CD4-positive, CD25-positive, alpha-beta regulatory T cell (primary cell): ENCODE measurements around the gene OR1F1. TPM values are rescaled to one million over a fixed set of nuclear protein-coding genes. Genes with fewer than 3 reads are reported as not detected.

Source experiments
- ATAC-seq, 2 donors: fragments of 150-1000 bp; cut with Tn5 transposase; one replicate each; pipeline ENCODE4 v1.10.0; 2021; ENCODE audit warnings: low read depth in 2 of 2, moderate number of reproducible peaks in 2 of 2, moderate library complexity in 1 of 2
- DNase-seq, 3 donors: peaks; one replicate each; pipeline versions ENCODE4 v3.0.0 to v3.0.0-alpha.2; 2012 to 2022; ENCODE audit warnings: mixed read lengths in 1 of 3
- H3K27ac ChIP-seq: one replicate; pipeline ENCODE4 v1.7.0; 2013; ENCODE audit warnings: mild to moderate bottlenecking, low read length; ENCODE audit not compliant: insufficient read depth, poor library complexity, severe bottlenecking
- H3K27me3 ChIP-seq: one replicate; pipeline ENCODE4 v1.7.0; 2013; ENCODE audit warnings: low read length; ENCODE audit not compliant: control insufficient read depth, insufficient read depth
- H3K36me3 ChIP-seq: one replicate; pipeline ENCODE4 v1.7.0; 2013; ENCODE audit warnings: mild to moderate bottlenecking, low read length, moderate library complexity; ENCODE audit not compliant: control insufficient read depth, insufficient read depth
- H3K4me1 ChIP-seq: 2 replicates; pipeline ENCODE4 v1.7.0; 2013; ENCODE audit warnings: mild to moderate bottlenecking, low read length; ENCODE audit not compliant: insufficient read depth, control insufficient read depth, poor library complexity, severe bottlenecking
- H3K4me3 ChIP-seq: one replicate; pipeline ENCODE4 v1.7.0; 2013; ENCODE audit warnings: low read depth, mild to moderate bottlenecking, low read length, moderate library complexity
- H3K9me3 ChIP-seq, 2 experiments: 1 replicate in 1 of 2; 2 replicates in 1 of 2; pipeline ENCODE4 v1.7.0; 2013; ENCODE audit warnings: low read length in 2 of 2, mild to moderate bottlenecking in 1 of 2, moderate library complexity in 1 of 2; ENCODE audit not compliant: control insufficient read depth in 2 of 2
- H3K27ac Mint-ChIP-seq, 3 donors: one replicate each; pipeline ENCODE4 v1.8.0; 2020 to 2022; ENCODE audit warnings: mild to moderate bottlenecking in 3 of 3, mixed read lengths in 3 of 3, moderate library complexity in 2 of 3
- H3K27me3 Mint-ChIP-seq: one replicate; pipeline ENCODE4 v1.8.0; 2022; ENCODE audit warnings: mild to moderate bottlenecking, mixed read lengths
- H3K36me3 Mint-ChIP-seq: one replicate; pipeline ENCODE4 v1.8.0; 2020; ENCODE audit warnings: mixed read lengths
- H3K4me1 Mint-ChIP-seq, 4 donors: one replicate each; pipeline ENCODE4 v1.8.0; 2020 to 2022; ENCODE audit warnings: mixed read lengths in 4 of 4, mild to moderate bottlenecking in 1 of 4
- H3K4me3 Mint-ChIP-seq, 4 donors: one replicate each; pipeline ENCODE4 v1.8.0; 2020 to 2022; ENCODE audit warnings: mild to moderate bottlenecking in 4 of 4, mixed read lengths in 4 of 4, moderate library complexity in 3 of 4
- H3K9me3 Mint-ChIP-seq, 7 donors: one replicate each; pipeline ENCODE4 v1.8.0; 2020 to 2022; ENCODE audit warnings: mixed read lengths in 7 of 7, mild to moderate bottlenecking in 3 of 7, moderate library complexity in 2 of 7
- polyA plus RNA-seq, 4 donors: library from polyadenylated mRNA; unstranded; fragments of 300-500 nt; fragmentation: Illumina TruSeq; gene quantifications; one replicate each; pipeline ENCODE4 v1.2.3, GENCODE V29; 2021
- total RNA-seq: library from RNA; stranded (reverse); gene quantifications from one replicate; pipeline ENCODE4 v1.2.3, GENCODE V29; 2022

OR1F1 gene
- total and polyA plus RNA-seq, 5 donors from 2014 or later, result 0.20 to 0.70 (median 0.61) TPM; not detected in 2

- H3K27me3 ChIP-seq, result peaks cover 36% of the 10 kb centered on the region
- peaks cover 38% of the 10 kb centered on the region for H3K4me1 ChIP-seq
- H3K4me3 ChIP-seq, result peak overlapping the region; percentile 13
- Mint-ChIP-seq H3K36me3 (peaks cover under 1% of the 10 kb centered on the region), H3K9me3 (peaks cover 0 to 15% (median 2%) of the 10 kb centered on the region in 7 donors), H3K4me1 (peaks cover 20 to 52% (median 34%) of the 10 kb centered on the region in 4 donors), H3K4me3 (peak overlapping the region; percentile 76 to 92 (median 82)), H3K27me3 (peaks cover 91% of the 10 kb centered on the region), H3K27ac (peak overlapping the region in 2 of 3 donors; percentile 86 to 98)
- no peak overlapping the region for H3K27ac ChIP-seq
- no peaks in the 10 kb centered on the region for H3K9me3 ChIP-seq
- peak in 1 of 3 donors; percentile 66 for DNase-seq
- H3K36me3 ChIP-seq, result no peaks in the 10 kb centered on the region
- peak in 1 of 2 donors; percentile 27 for ATAC-seq
Measured at GRCh38 chr16:3188925-3189825, 1.2 kb downstream of the OR1F1 start.

DNA sequence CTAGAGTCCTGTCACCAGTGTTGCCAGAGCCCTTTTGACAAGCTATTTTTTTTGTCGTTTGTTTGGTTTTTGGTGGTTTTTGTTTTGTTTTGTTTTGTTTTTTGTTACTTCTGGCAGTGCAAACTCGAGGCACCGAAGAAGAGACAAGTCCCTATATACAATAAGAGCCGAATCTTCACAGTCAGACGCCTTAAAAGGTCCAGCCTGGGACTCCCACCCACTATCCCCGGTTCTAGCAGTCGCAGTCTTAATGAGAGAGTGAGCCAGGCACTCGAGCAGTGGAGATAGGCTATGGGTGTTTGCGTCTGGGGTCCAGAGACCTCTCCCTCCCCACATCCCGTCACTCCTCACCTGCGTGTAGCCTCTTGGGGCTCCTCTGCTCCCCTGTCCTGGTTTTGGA, 1.9 kb downstream of the OR1F1 start:
- H3K4me1 Mint-ChIP-seq, result peaks cover 21 to 51% (median 33%) of the 10 kb centered on the region in 4 donors
- no peak for DNase-seq
- peaks cover 4% of the 10 kb centered on the region for H3K36me3 Mint-ChIP-seq
- H3K9me3 Mint-ChIP-seq, result peaks cover 0 to 16% (median 0%) of the 10 kb centered on the region in 7 donors
- ATAC-seq, result no peak
- H3K27ac ChIP-seq, result no peak overlapping the region
- H3K36me3 ChIP-seq, result no peaks in the 10 kb centered on the region
- H3K4me3 ChIP-seq, result peak overlapping the region; percentile 13
- no peaks in the 10 kb centered on the region for H3K9me3 ChIP-seq
- peak overlapping the region in 2 of 3 donors; percentile 86 to 98 for H3K27ac Mint-ChIP-seq
- peak overlapping the region; percentile 76 to 92 (median 82) for H3K4me3 Mint-ChIP-seq
- peaks cover 92% of the 10 kb centered on the region for H3K27me3 Mint-ChIP-seq
- H3K4me1 ChIP-seq, result peaks cover 38% of the 10 kb centered on the region
- H3K27me3 ChIP-seq, result peaks cover 37% of the 10 kb centered on the region

DNA sequence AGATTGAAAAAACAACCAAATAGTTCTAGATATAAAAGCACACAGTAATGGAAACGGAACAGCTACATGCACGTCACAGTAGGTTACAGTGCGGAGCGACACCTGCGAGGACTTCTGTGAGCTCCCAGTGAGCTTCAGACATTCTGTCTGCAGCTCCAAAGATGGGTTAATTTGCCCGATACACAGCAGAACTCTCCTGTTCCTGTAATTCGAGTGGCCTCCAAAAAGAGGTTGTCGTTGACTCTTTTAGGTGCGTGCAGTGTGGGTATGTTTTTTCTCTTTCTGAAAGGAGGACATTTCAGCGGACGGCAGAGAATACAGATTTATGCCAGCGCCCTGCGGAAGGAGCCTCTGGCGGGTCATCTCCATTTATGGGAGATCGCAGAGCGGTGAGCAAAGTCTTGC, 2.9 kb downstream of the OR1F1 start:
- Histone ChIP-seq H3K4me1 (peaks cover 38% of the 10 kb centered on the region), H3K27ac (no peak overlapping the region), H3K36me3 (no peaks in the 10 kb centered on the region), H3K27me3 (peaks cover 33% of the 10 kb centered on the region), H3K4me3 (peak overlapping the region; percentile 50), H3K9me3 (no peaks in the 10 kb centered on the region)
- Mint-ChIP-seq H3K27ac (peak overlapping the region; percentile 2 to 86 (median 73)), H3K9me3 (peaks cover 0 to 16% (median 0%) of the 10 kb centered on the region in 7 donors), H3K36me3 (peaks cover 4% of the 10 kb centered on the region), H3K27me3 (peaks cover 96% of the 10 kb centered on the region), H3K4me1 (peaks cover 21 to 51% (median 33%) of the 10 kb centered on the region in 4 donors), H3K4me3 (peak overlapping the region; percentile 55 to 84 (median 80))
- ATAC-seq (peak in 1 of 2 donors; percentile 37), DNase-seq (peak in 1 of 3 donors; percentile 55)

DNA sequence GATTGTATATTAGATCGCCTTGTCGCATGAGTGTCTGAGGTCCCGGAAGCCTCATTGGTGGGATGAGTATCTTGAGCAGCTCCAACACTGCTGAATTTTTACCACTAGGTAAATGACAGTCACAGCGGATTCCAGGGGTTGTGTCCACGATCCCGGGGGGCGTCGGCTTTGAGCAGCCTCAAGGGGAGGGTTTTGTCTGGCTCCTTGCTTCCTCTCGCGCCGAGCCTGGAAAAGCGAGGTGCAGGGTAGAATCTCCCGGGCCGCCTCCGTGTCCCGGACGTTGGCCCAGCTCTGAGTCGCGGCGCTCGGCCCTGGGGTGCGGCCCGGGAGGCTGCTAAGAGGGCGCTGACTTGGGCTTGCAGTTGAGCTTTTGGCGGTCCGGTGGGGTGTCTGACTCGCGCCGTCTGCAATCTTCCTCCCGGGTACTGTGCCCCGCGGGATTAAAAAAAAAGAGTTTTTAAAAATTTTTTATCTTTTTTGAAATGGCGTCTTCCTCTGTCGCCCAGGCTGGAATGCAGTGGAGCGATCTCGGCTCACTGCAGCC, 4.5 kb downstream of the OR1F1 start:
- no peaks in the 10 kb centered on the region for H3K9me3 ChIP-seq

DNA sequence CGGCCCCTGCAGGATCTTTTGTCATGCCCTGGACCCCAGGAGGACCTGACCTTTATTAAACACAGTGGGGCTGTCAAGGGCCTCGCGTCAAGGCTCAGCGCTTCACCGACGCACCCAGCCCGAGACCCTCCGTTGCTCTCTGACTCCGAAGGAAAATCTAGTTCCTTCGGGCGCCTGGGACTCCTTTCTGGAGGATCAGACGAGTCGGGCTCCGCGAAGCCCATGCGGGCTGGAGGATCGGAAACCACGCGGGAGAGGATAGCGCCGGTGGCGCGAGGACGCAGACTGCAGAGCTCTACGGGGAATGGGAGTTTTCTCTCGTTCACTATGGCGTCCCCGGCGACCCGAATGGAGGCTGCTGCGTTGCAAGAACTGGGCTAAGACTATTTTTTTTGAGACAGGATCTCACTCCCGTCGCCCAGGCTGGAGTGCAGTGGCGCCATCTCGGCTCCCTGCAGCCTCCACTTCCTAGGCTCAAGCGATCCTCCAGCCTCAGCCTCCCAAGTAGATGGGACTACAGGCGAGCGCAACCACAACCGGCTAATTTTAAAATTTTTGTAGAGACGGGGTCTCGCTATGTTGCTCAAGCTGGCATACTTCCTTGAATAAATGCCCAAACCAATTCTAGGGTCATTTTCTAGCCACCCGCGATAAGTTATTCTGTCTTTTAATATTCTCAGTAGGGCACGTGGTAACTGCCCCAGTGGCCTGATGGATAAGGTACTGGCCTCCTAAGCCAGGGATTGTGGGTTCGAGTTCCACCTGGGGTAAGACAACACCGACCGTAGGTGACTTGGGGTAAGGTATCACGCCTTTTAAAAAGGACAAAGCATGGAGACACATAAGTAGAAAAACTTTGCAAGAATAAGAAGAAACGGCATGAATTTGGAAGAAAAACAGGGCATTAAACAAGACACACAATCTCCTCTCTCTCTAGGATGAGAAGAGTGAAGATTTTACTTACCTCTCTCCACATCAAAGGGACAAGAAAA, 5.5 kb downstream of the OR1F1 start:
- Histone ChIP-seq H3K4me3 (no peak overlapping the region), H3K27ac (no peak overlapping the region), H3K4me1 (peaks cover 31% of the 10 kb centered on the region), H3K9me3 (no peaks in the 10 kb centered on the region), H3K36me3 (no peaks in the 10 kb centered on the region), H3K27me3 (peaks cover 28% of the 10 kb centered on the region)
- H3K9me3 Mint-ChIP-seq, result peaks cover 0 to 16% (median 0%) of the 10 kb centered on the region in 7 donors
- DNase-seq (no peak), ATAC-seq (no peak)
- H3K36me3 Mint-ChIP-seq, result peaks cover 4% of the 10 kb centered on the region
- H3K27ac Mint-ChIP-seq, result peak overlapping the region in 1 of 3 donors; percentile 8
- peaks cover 13 to 42% (median 22%) of the 10 kb centered on the region in 4 donors for H3K4me1 Mint-ChIP-seq
- peaks cover 77% of the 10 kb centered on the region for H3K27me3 Mint-ChIP-seq
- peak overlapping the region in 1 of 4 donors; percentile 10 for H3K4me3 Mint-ChIP-seq

More for the DNA sequence above, 4.5 kb downstream of the OR1F1 start:
- Mint-ChIP-seq H3K27ac (no peak overlapping the region), H3K4me3 (peak overlapping the region in 1 of 4 donors; percentile 83), H3K27me3 (peaks cover 87% of the 10 kb centered on the region), H3K4me1 (peaks cover 18 to 47% (median 29%) of the 10 kb centered on the region in 4 donors), H3K36me3 (peaks cover 4% of the 10 kb centered on the region), H3K9me3 (peaks cover 0 to 16% (median 0%) of the 10 kb centered on the region in 7 donors)
- Histone ChIP-seq H3K27me3 (peaks cover 25% of the 10 kb centered on the region), H3K4me1 (peaks cover 38% of the 10 kb centered on the region), H3K36me3 (no peaks in the 10 kb centered on the region), H3K27ac (no peak overlapping the region), H3K4me3 (no peak overlapping the region)
- DNase-seq (no peak), ATAC-seq (no peak)

DNA sequence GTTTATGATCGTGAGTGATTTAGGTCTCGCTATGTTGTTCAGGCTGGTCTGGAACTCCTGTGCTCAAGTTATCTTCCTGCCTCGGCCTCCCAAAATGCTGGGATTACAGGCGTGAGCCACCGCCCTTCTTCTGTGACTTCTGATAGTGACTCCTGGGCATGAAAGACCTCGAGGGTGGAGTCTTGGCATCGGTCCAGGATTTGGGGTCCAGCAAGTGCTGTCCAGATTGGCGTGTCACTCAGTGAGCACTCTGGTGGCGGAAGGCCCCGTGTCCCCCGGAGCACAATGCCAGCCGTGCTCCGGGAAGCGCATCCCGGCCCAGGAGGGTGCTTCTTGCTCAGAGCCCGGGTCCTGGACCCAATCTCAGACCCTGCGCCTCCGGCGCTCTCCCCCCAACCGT, 6.8 kb downstream of the OR1F1 start:
- ATAC-seq (no peak), DNase-seq (no peak)
- Mint-ChIP-seq H3K27ac (no peak overlapping the region), H3K9me3 (peaks cover 0 to 15% (median 0%) of the 10 kb centered on the region in 7 donors), H3K36me3 (peaks cover 4% of the 10 kb centered on the region), H3K4me1 (peaks cover 9 to 30% (median 13%) of the 10 kb centered on the region in 4 donors), H3K4me3 (no peak overlapping the region), H3K27me3 (peaks cover 66% of the 10 kb centered on the region)
- Histone ChIP-seq H3K27ac (no peak overlapping the region), H3K9me3 (no peaks in the 10 kb centered on the region), H3K27me3 (peaks cover 24% of the 10 kb centered on the region), H3K36me3 (no peaks in the 10 kb centered on the region), H3K4me1 (peaks cover 19% of the 10 kb centered on the region), H3K4me3 (no peak overlapping the region)

- no peak for ATAC-seq
- peaks cover 0 to 10% (median 0%) of the 10 kb centered on the region in 7 donors for H3K9me3 Mint-ChIP-seq
- H3K27ac Mint-ChIP-seq, result no peak overlapping the region
Measured at GRCh38 chr16:3195975-3196374, 8.0 kb downstream of the OR1F1 start.

More at GRCh38 chr16:3195975-3196374, 8.0 kb downstream of the OR1F1 start:
- H3K27me3 Mint-ChIP-seq, result peaks cover 65% of the 10 kb centered on the region
- H3K4me3 Mint-ChIP-seq, result no peak overlapping the region
- Histone ChIP-seq H3K27me3 (peaks cover 16% of the 10 kb centered on the region), H3K9me3 (no peaks in the 10 kb centered on the region), H3K4me1 (peaks cover 9% of the 10 kb centered on the region), H3K4me3 (no peak overlapping the region), H3K36me3 (no peaks in the 10 kb centered on the region), H3K27ac (no peak overlapping the region)
- H3K36me3 Mint-ChIP-seq, result peaks cover 4% of the 10 kb centered on the region
- peaks cover 2 to 29% (median 5%) of the 10 kb centered on the region in 4 donors for H3K4me1 Mint-ChIP-seq
- no peak for DNase-seq
